OCI-LY1 (cell line): ENCODE results near the gene OGFOD1.
A peak's percentile ranks its signal among the peaks of the same experiment; 100 is the strongest.

ENCODE experiments used
- H2AFZ ChIP-seq: fragments of 200-600 bp; sonication (generic), shearing (Covaris generic); 2 replicates; pipeline ENCODE4 v1.6.0; 2014; ENCODE audit warnings: antibody characterized with exemption, mild to moderate bottlenecking, low read length
- H3F3A ChIP-seq: fragments of 200-600 bp; sonication (generic), shearing (Covaris generic); 2 replicates; pipeline ENCODE4 v1.6.0; 2014; ENCODE audit warnings: mild to moderate bottlenecking, antibody characterized with exemption, low read length, moderate library complexity; ENCODE audit not compliant: insufficient read depth
- H3K27ac ChIP-seq: fragments of 200-600 bp; sonication (generic); 2 replicates; pipeline ENCODE4 v1.5.1; 2014; ENCODE audit warnings: low read length, mixed run types, mild to moderate bottlenecking, low read depth; ENCODE audit not compliant: poor library complexity, severe bottlenecking
- H3K27me3 ChIP-seq: fragments of 200-600 bp; sonication (generic); 2 replicates; pipeline ENCODE4 v1.6.0; 2014; ENCODE audit warnings: antibody characterized with exemption, mild to moderate bottlenecking, low read length, moderate library complexity; ENCODE audit not compliant: insufficient read depth
- H3K36me3 ChIP-seq: fragments of 200-600 bp; sonication (generic); 2 replicates; pipeline ENCODE4 v1.6.1; 2014; ENCODE audit warnings: mild to moderate bottlenecking, antibody characterized with exemption, low read length, moderate library complexity, mixed read lengths; ENCODE audit not compliant: insufficient read depth
- H3K4me1 ChIP-seq: fragments of 200-600 bp; sonication (generic); 2 replicates; pipeline ENCODE4 v1.5.1; 2014; ENCODE audit warnings: mild to moderate bottlenecking, low read length, moderate library complexity; ENCODE audit not compliant: insufficient read depth, severe bottlenecking
- H3K4me2 ChIP-seq: fragments of 200-600 bp; sonication (generic), shearing (Covaris generic); 2 replicates; pipeline ENCODE4 v1.6.1; 2014; ENCODE audit warnings: low read length
- H3K4me3 ChIP-seq: fragments of 200-600 bp; sonication (generic); 2 replicates; pipeline ENCODE4 v1.5.1; 2014; ENCODE audit warnings: low read length, low read depth, mild to moderate bottlenecking, mixed read lengths; ENCODE audit not compliant: poor library complexity, severe bottlenecking
- H3K79me2 ChIP-seq: fragments of 200-600 bp; shearing (Covaris generic); 2 replicates; pipeline ENCODE4 v1.6.1; 2016; ENCODE audit warnings: mixed run types, low read length, mixed read lengths; ENCODE audit not compliant: insufficient read depth
- H3K9ac ChIP-seq: fragments of 200-600 bp; sonication (generic), shearing (Covaris generic); 2 replicates; pipeline ENCODE4 v1.6.1; 2014; ENCODE audit warnings: mild to moderate bottlenecking, low read length, mixed read lengths
- H3K9me2 ChIP-seq: fragments of 200-600 bp; sonication (generic), shearing (Covaris generic); 2 replicates; pipeline ENCODE4 v1.6.1; 2014; ENCODE audit warnings: low read depth, mild to moderate bottlenecking, low read length, mixed read lengths
- H3K9me3 ChIP-seq: fragments of 200-600 bp; shearing (Covaris generic); 2 replicates; pipeline ENCODE4 v1.6.1; 2014; ENCODE audit warnings: low read length, mixed read lengths
- H4K20me1 ChIP-seq: fragments of 200-600 bp; sonication (generic), shearing (Covaris generic); 2 replicates; pipeline ENCODE4 v1.6.0; 2016; ENCODE audit warnings: mild to moderate bottlenecking, low read length; ENCODE audit not compliant: insufficient read depth
- EZH2 ChIP-seq: fragments of 200-600 bp; sonication (generic), shearing (Covaris generic); IDR thresholded peaks from 2 replicates; pipeline ENCODE4 v1.8.0; 2017; ENCODE audit warnings: borderline replicate concordance, mixed run types, mild to moderate bottlenecking, antibody characterized with exemption, low read length, moderate library complexity, mixed read lengths
- TF ChIP-seq, protein P1 (sequence below): fragments of 200-600 bp; sonication (generic), shearing (Covaris generic); IDR thresholded peaks from 2 replicates; pipeline ENCODE4 v1.5.1; 2017; ENCODE audit warnings: mild to moderate bottlenecking, antibody characterized with exemption, low read length, moderate library complexity, mixed read lengths

Gene OGFOD1

GRCh38 chr16:56421313-56421712 lies 30.0 kb upstream of the OGFOD1 start:
- Histone ChIP-seq H2AFZ (no peak overlapping the region), H3K27ac (peak overlapping the region; percentile 90), H3K27me3 (no peaks in the 10 kb centered on the region), H3K36me3 (no peaks in the 10 kb centered on the region), H4K20me1 (no peaks in the 10 kb centered on the region), H3K9me3 (no peaks in the 10 kb centered on the region), H3K4me1 (peaks cover 53% of the 10 kb centered on the region), H3K79me2 (peaks cover 80% of the 10 kb centered on the region), H3K4me3 (peak overlapping the region; percentile 91), H3F3A (no peaks in the 10 kb centered on the region), H3K9me2 (no peaks in the 10 kb centered on the region), H3K9ac (peak overlapping the region; percentile 86; the same call in 1 of the 2 replicates), H3K4me2 (peak overlapping the region; percentile 85)
- TF ChIP-seq EZH2 = no peak
- TF ChIP-seq, protein P1, sequence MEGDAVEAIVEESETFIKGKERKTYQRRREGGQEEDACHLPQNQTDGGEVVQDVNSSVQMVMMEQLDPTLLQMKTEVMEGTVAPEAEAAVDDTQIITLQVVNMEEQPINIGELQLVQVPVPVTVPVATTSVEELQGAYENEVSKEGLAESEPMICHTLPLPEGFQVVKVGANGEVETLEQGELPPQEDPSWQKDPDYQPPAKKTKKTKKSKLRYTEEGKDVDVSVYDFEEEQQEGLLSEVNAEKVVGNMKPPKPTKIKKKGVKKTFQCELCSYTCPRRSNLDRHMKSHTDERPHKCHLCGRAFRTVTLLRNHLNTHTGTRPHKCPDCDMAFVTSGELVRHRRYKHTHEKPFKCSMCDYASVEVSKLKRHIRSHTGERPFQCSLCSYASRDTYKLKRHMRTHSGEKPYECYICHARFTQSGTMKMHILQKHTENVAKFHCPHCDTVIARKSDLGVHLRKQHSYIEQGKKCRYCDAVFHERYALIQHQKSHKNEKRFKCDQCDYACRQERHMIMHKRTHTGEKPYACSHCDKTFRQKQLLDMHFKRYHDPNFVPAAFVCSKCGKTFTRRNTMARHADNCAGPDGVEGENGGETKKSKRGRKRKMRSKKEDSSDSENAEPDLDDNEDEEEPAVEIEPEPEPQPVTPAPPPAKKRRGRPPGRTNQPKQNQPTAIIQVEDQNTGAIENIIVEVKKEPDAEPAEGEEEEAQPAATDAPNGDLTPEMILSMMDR = no peak

DNA sequence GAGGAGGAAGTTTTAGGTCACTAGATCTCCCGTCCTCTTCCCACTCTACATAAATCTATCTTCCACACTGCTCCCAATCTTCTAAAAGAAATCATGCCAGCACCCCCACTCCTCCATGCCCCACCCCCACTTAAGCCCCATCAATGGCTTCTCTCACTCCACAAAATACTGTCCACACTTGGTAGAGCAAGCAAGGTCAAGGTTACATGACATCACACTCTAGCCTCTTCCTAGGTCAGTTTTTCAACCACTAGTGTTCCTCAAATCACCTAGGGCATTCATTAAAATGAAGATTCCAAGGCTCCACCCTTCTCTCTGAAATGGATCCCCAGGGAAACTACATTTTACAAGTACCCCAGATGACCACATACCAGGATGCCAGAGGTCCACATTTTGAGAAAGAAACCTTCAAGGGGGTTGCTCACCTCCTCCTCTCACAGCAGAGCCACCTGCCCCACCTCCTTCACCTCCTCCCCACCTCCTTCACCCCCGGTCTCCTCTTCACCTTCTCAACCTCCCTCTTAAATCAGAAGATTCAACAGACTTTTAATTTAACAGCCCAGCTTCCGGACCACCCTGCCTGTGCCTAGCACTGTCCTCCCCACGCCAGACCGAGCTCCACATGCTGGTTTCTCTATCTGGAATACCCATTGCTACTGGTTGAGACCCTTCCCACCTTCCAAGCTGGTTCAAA lies 29.2 kb upstream of the OGFOD1 start:
- Histone ChIP-seq H3K4me1 (peaks cover 47% of the 10 kb centered on the region), H3K4me3 (peak overlapping the region; percentile 91), H3K27ac (peak overlapping the region; percentile 90), H2AFZ (no peak overlapping the region), H3K36me3 (no peaks in the 10 kb centered on the region), H3K9me2 (no peaks in the 10 kb centered on the region), H3K9me3 (no peaks in the 10 kb centered on the region), H3K27me3 (no peaks in the 10 kb centered on the region), H4K20me1 (no peaks in the 10 kb centered on the region), H3K79me2 (peaks cover 72% of the 10 kb centered on the region), H3K9ac (peak overlapping the region; percentile 86), H3F3A (no peaks in the 10 kb centered on the region; the same call in 1 of the 2 replicates), H3K4me2 (peak overlapping the region; percentile 85)
- TF ChIP-seq, protein P1 = no peak
- TF ChIP-seq EZH2 = no peak

- no peaks in the 10 kb centered on the region for H4K20me1 ChIP-seq
- TF ChIP-seq EZH2 = no peak
- TF ChIP-seq, protein P1 = no peak
- peak overlapping the region; percentile 90 for H3K27ac ChIP-seq
- no peak overlapping the region for H2AFZ ChIP-seq
- peaks cover 47% of the 10 kb centered on the region for H3K4me1 ChIP-seq
- no peaks in the 10 kb centered on the region; the same call in 1 of the 2 replicates for H3F3A ChIP-seq
- H3K9me3 ChIP-seq = no peaks in the 10 kb centered on the region
- H3K79me2 ChIP-seq = peaks cover 63% of the 10 kb centered on the region
- peak overlapping the region; percentile 91 for H3K4me3 ChIP-seq
- no peaks in the 10 kb centered on the region for H3K9me2 ChIP-seq
- H3K4me2 ChIP-seq = peak overlapping the region; percentile 85
- H3K27me3 ChIP-seq = no peaks in the 10 kb centered on the region
- H3K9ac ChIP-seq = peak overlapping the region; percentile 86
- H3K36me3 ChIP-seq = no peaks in the 10 kb centered on the region
These were observed 28.4 kb upstream of the OGFOD1 start for GRCh38 chr16:56422896-56423441.
